RWPE2 (cell line): ENCODE results near the gene PLXDC1.

Source experiments
- ATAC-seq: fragments of 200-7000 bp; cut with Tn5 transposase; 3 replicates; pipeline ENCODE4 v1.9.1; 2021; ENCODE audit warnings: low read depth
- DNase-seq: peaks from one replicate; pipeline ENCODE4 v3.0.0-alpha.2; 2020; ENCODE audit warnings: low spot score
- H3K27ac ChIP-seq: fragments of 450-650 bp; 2 replicates; pipeline ENCODE4 v1.5.1; 2017; ENCODE audit warnings: mild to moderate bottlenecking; ENCODE audit not compliant: poor library complexity, severe bottlenecking
- H3K27me3 ChIP-seq: fragments of 250-450 bp; sonication (Bioruptor Pico); 2 replicates; pipeline ENCODE4 v1.5.1; 2021; ENCODE audit warnings: mild to moderate bottlenecking, moderate library complexity; ENCODE audit not compliant: insufficient read depth, poor library complexity, severe bottlenecking
- H3K36me3 ChIP-seq: fragments of 250-450 bp; sonication (Bioruptor Pico); 2 replicates; pipeline ENCODE4 v1.5.1; 2020; ENCODE audit warnings: low read depth, mild to moderate bottlenecking, moderate library complexity
- H3K4me1 ChIP-seq: fragments of 250-450 bp; sonication (Bioruptor Pico); 2 replicates; pipeline ENCODE4 v1.5.1; 2021; ENCODE audit warnings: mild to moderate bottlenecking, moderate library complexity; ENCODE audit not compliant: insufficient read depth, poor library complexity, severe bottlenecking
- H3K4me3 ChIP-seq: fragments of 250-450 bp; sonication (Bioruptor Pico); 2 replicates; pipeline ENCODE4 v1.5.1; 2021; ENCODE audit warnings: mild to moderate bottlenecking, moderate library complexity; ENCODE audit not compliant: severe bottlenecking
- H3K9me3 ChIP-seq: fragments of 250-450 bp; sonication (Bioruptor Pico); 2 replicates; pipeline ENCODE4 v1.5.1; 2021; ENCODE audit warnings: mild to moderate bottlenecking, moderate library complexity; ENCODE audit not compliant: severe bottlenecking
- CTCF ChIP-seq: fragments of 450-650 bp; IDR thresholded peaks from one replicate; pipeline ENCODE4 v1.5.1; 2017; ENCODE audit warnings: mild to moderate bottlenecking, moderate library complexity; ENCODE audit not compliant: poor library complexity, severe bottlenecking

The PLXDC1 gene

DNA sequence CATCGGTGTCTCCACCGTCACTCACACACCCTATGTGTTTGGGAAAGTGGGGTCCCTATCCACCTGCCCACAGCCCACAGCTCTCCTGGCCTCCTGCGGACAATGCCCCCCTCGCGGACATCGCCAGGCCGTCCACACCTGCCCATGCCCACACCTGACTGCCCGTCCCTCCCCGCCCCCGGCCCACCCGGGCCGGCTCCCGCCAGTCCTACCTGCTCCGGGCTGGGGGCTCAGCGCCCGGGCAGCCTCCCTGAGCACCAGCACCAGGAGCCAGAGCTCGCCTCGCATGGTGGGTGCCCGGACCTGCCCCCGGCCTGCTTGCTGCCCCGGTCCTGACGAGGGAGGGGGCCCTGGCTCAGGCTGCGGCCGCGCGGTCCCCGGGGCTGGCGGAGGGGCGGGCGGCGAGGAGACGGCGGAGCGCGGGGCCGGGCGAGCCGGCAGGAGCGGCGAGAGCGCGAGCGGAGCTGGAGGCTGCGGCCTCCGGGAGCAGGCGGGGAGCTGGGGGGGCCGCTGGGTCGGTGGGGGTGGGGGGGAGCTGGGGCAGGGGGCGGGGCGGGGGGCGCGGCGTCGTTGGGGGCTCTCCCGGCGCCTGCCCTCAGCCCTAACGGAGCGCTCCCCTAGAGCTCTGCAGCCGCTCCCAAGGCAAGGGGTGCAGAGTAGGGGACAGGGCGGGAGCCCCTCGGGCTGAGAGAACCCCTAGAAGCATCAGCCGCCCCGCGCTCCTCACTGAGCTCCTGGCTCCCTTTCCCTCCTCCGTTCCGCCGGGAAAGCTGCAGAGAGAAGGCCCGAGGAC, at the start of gene PLXDC1:
Gene PLXDC1 (minus strand): TSS at position 488 of the 793 bp plus-strand sequence. CDS start 200 bp downstream, at position 288.
- Histone ChIP-seq H3K27ac (no peak within 1 kb of the TSS), H3K4me3 (peak within 1 kb of the TSS; percentile 71)
- no peak for DNase-seq

GRCh38 chr17:39200957-39201510, 49.6 kb upstream of the PLXDC1 start:
- Histone ChIP-seq H3K9me3 (no peaks in the 10 kb centered on the region), H3K27ac (peak overlapping the region; percentile 78), H3K4me1 (peaks cover 6% of the 10 kb centered on the region), H3K27me3 (no peaks in the 10 kb centered on the region), H3K4me3 (peak overlapping the region; percentile 79), H3K36me3 (peaks cover 49% of the 10 kb centered on the region)
- DNase-seq (no peak), ATAC-seq (no peak)
- no peak for TF ChIP-seq CTCF

More for the DNA sequence above, at the start of gene PLXDC1:
- no peak for TF ChIP-seq CTCF
- H3K36me3 ChIP-seq, result no peaks in the 10 kb centered on the region
- H3K27me3 ChIP-seq, result peaks cover 10% of the 10 kb centered on the region
- no peaks in the 10 kb centered on the region for H3K9me3 ChIP-seq
- no peak for ATAC-seq
- no peaks in the 10 kb centered on the region for H3K4me1 ChIP-seq

DNA sequence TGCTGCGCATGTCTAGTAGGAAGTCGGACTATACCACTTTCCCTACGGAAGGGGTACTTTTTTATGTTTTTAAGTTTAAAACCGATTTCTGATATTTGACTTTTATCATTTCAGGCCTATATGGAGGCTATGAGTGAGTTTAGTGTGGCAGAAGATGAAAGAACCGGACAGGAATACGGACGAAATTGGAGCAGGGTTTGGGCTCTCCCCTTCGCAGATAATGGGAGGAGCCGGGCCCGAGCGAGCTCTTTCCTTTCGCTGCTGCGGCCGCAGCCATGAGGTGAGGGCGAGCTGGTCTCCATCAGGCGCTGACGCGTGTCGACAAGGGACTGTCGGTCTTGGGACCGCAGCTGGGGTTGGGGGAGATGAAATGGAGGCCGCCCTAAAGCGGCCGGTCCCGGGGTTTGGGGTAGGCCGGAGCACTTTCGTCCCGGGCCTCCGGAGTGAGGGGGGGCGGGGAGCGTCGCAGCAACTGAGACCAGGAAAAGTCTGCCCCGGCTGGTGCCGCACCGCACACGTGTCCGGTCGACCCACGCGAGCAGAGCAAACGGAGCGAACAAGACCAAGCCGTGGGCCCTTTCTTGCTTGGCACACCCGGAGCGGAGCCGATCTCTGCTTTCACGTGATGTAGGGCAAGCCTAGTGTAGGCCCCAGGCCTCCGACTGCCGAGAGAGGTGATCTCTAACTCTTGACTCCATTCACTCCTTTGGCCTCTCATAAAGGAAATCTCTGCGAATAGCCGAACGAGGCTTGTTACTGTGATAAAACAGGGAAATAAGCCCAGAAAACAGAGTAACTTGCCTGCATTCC, 48.8 kb upstream of the PLXDC1 start, which contains the start of gene RPL19:
Gene RPL19 (plus strand): TSS at position 214 of the 810 bp plus-strand sequence. CDS start 62 bp downstream, at position 276.
- Histone ChIP-seq H3K9me3 (no peaks in the 10 kb centered on the region), H3K4me1 (peaks cover 6% of the 10 kb centered on the region), H3K4me3 (peak within 1 kb of the TSS; percentile 79), H3K36me3 (peaks cover 48% of the 10 kb centered on the region), H3K27me3 (no peaks in the 10 kb centered on the region), H3K27ac (peak within 1 kb of the TSS; percentile 78)
- ATAC-seq, result 0 out of 3 replicates have a peak, but pooled peaks have one; percentile 24
- DNase-seq, result no peak
- TF ChIP-seq CTCF, result no peak

GRCh38 chr17:39199820-39200069, 48.3 kb upstream of the PLXDC1 start:
- DNase-seq, result peak; percentile 85

More at GRCh38 chr17:39199820-39200069, 48.3 kb upstream of the PLXDC1 start:
- peak; percentile 24; the same call in 1 of the 3 replicates for ATAC-seq
- Histone ChIP-seq H3K4me1 (peaks cover 6% of the 10 kb centered on the region), H3K9me3 (no peaks in the 10 kb centered on the region), H3K4me3 (peak overlapping the region; percentile 79), H3K27me3 (no peaks in the 10 kb centered on the region), H3K27ac (peak overlapping the region; percentile 78), H3K36me3 (peaks cover 43% of the 10 kb centered on the region)
- no peak for TF ChIP-seq CTCF
